Osteoblast (primary cell): ENCODE measurements around the gene M1AP. TPM values are rescaled to one million over a fixed set of nuclear protein-coding genes. Genes with fewer than 3 reads are reported as not detected.
A peak's percentile ranks its signal among the peaks of the same experiment; 100 is the strongest.

Experiments
- DNase-seq: peaks from one replicate; pipeline ENCODE4 v3.0.0; 2011; ENCODE audit warnings: low spot score, mixed read lengths; ENCODE audit not compliant: insufficient read length; ENCODE audit errors: missing footprints
- H2AFZ ChIP-seq: 2 replicates; pipeline ENCODE4 v1.6.0; 2011; ENCODE audit warnings: mild to moderate bottlenecking, low read length
- H3K27ac ChIP-seq: 2 replicates; pipeline ENCODE4 v1.5.1; 2011; ENCODE audit warnings: mild to moderate bottlenecking, low read depth, low read length, moderate library complexity
- H3K27me3 ChIP-seq: 2 replicates; pipeline ENCODE4 v1.6.0; 2012; ENCODE audit warnings: mild to moderate bottlenecking, control low read depth, inconsistent platforms, low read length, moderate library complexity; ENCODE audit not compliant: insufficient read depth
- H3K36me3 ChIP-seq: 2 replicates; pipeline ENCODE4 v1.5.1; 2011; ENCODE audit warnings: mild to moderate bottlenecking, low read length, control low read depth, moderate library complexity; ENCODE audit not compliant: insufficient read depth
- H3K4me1 ChIP-seq: 2 replicates; pipeline ENCODE4 v1.5.1; 2011; ENCODE audit warnings: mild to moderate bottlenecking, low read length, control low read depth, moderate library complexity; ENCODE audit not compliant: insufficient read depth
- H3K4me2 ChIP-seq: 2 replicates; pipeline ENCODE4 v1.6.0; 2011; ENCODE audit warnings: mild to moderate bottlenecking, low read length; ENCODE audit not compliant: insufficient read depth
- H3K4me3 ChIP-seq: fragments of 200-600 bp; sonication (generic); 3 replicates; pipeline ENCODE4 v1.5.1; 2012; ENCODE audit warnings: mild to moderate bottlenecking, low read length, inconsistent platforms; ENCODE audit not compliant: insufficient read depth
- H3K79me2 ChIP-seq: 2 replicates; pipeline ENCODE4 v1.6.0; 2012; ENCODE audit warnings: mild to moderate bottlenecking, low read length, control low read depth, inconsistent platforms; ENCODE audit not compliant: insufficient read depth
- H3K9me3 ChIP-seq: 2 replicates; pipeline ENCODE4 v1.5.1; 2011; ENCODE audit warnings: low read depth, low read length, control low read depth
- H4K20me1 ChIP-seq: 2 replicates; pipeline ENCODE4 v1.6.0; 2012; ENCODE audit warnings: mild to moderate bottlenecking, low read length, control low read depth; ENCODE audit not compliant: insufficient read depth
- CTCF ChIP-seq: IDR thresholded peaks from 2 replicates; pipeline ENCODE4 v1.5.1; 2011; ENCODE audit warnings: mild to moderate bottlenecking, low read depth, low read length, moderate library complexity; ENCODE audit errors: extremely low read depth
- total RNA-seq: library from RNA; depleted of rRNA; stranded (reverse); fragments of >200 nt; gene quantifications from 2 replicates; pipeline ENCODE4 v1.2.3, GENCODE V29; 2012

Gene M1AP
- total RNA-seq, 1 donor, result under 0.01 TPM

DNA sequence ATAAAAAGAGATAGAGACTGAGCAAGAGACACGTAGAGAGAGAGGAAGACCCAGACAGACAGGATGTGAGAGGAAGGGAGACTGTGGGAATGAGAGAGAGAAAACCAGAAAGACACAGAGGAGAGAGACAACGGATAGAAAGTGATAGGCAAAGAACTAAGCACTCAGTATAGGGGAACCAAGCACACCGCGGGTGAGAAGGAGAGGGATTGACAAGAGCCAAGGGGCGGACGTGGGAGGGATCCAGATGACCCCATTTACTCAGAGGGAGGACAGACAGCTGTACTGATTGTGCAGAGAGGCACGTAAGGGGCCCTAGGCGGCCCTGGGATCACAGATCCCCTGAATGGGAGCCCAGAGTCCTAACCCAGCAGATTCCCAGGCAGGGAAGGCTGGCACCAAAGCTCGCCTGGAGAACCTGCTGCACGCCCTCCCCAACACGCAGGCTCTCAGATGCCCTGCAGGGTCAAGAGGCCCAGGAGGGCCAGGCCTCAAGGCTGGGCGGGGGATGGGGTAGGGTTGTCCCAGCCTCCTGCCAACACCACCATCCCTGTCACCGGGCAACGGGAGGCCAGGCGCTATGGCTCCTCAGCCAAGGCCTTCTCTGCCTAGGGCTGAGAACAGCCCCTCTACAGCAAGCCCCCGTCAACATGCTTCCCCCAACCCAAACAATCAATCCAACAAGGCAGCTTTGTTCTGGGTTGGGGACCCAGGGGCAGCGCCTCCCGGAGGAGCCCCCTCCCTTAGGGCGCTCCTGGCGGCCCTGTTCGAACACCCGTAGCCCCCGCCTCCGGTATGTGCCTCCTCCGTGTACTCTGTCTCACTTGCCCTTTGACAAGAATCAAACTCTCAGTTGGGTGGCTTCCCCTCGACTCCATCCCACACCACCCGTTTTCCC, 95.0 kb downstream of the M1AP start:
- peak overlapping the region; percentile 93 for H3K27ac ChIP-seq
- TF ChIP-seq CTCF, result no peak
- peak overlapping the region; percentile 93 for H3K4me3 ChIP-seq
- DNase-seq, result peak; percentile 89
- H3K9me3 ChIP-seq, result no peaks in the 10 kb centered on the region
- H2AFZ ChIP-seq, result peak overlapping the region; percentile 70
- H3K4me2 ChIP-seq, result peak overlapping the region; percentile 91
- H3K36me3 ChIP-seq, result peaks cover 57% of the 10 kb centered on the region
- H3K27me3 ChIP-seq, result no peaks in the 10 kb centered on the region
- peaks cover 3% of the 10 kb centered on the region for H4K20me1 ChIP-seq
- peaks cover 87% of the 10 kb centered on the region for H3K79me2 ChIP-seq
- peaks cover 70% of the 10 kb centered on the region for H3K4me1 ChIP-seq

DNA sequence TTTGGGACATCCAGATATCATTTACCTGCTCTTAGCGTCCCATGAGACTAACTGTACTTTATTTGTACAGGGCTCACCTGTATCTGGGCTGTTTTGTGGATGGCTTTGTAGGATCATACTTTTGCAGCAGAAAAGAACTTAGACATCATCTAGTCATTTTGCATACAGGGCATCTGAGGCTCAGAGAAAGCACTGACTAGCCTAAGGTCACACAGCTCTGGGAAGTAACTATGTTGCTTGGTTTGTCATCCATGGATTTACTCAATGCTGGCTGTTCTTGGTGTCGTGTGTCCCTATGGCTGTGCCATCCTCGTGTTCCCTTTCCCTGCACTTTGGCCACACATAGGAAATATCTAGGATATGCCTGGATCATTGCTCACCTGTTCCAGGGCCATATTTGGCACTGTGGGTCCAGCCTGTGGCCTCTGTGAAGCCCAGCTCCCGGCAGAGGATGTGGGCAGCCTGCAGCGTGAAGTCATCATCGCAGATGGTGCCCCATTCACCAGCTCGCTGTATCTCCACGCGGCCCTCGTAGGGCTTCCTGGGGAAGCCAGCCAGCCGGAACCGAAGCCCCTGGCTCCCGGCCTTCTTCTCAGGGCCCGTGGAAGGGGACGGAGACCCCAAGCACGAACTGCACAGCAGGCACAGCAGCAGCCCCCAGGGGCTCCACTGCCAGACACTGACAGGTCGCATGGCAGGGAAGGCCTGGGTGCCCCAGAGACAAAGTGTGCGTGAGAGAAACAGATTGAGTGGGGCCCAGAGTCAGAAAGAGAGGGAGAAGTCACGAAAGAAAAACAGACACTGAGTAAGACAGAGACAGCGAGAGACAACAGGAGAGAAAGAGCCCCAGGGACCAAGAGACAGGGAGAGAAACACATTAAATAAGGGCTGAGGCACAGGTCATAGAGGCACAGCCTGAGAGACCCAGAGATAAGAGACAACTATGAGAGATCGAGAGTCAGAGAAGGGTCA, 95.9 kb downstream of the M1AP start:
- Histone ChIP-seq H3K4me3 (peak overlapping the region; percentile 93), H3K36me3 (peaks cover 55% of the 10 kb centered on the region), H3K4me1 (peaks cover 65% of the 10 kb centered on the region), H2AFZ (peak overlapping the region; percentile 36), H4K20me1 (peaks cover 3% of the 10 kb centered on the region), H3K9me3 (no peaks in the 10 kb centered on the region), H3K27me3 (no peaks in the 10 kb centered on the region), H3K79me2 (peaks cover 88% of the 10 kb centered on the region), H3K27ac (peak overlapping the region; percentile 93), H3K4me2 (peak overlapping the region; percentile 91)
- DNase-seq, result peak; percentile 92
- no peak for TF ChIP-seq CTCF

GRCh38 chr2:74551530-74551929, 96.6 kb downstream of the M1AP start:
- Histone ChIP-seq H4K20me1 (peaks cover 3% of the 10 kb centered on the region), H3K4me3 (peak overlapping the region; percentile 93), H3K27ac (peak overlapping the region; percentile 93), H3K79me2 (peaks cover 85% of the 10 kb centered on the region), H3K4me2 (peak overlapping the region; percentile 91), H3K9me3 (no peaks in the 10 kb centered on the region), H3K4me1 (peaks cover 60% of the 10 kb centered on the region), H3K36me3 (peaks cover 54% of the 10 kb centered on the region), H3K27me3 (no peaks in the 10 kb centered on the region), H2AFZ (no peak overlapping the region)
- no peak for DNase-seq
- TF ChIP-seq CTCF, result no peak
